Urothelium cell line (cell line): ENCODE results near the gene SDK1.

Experiments
- DNase-seq: peaks from one replicate; pipeline ENCODE4 v3.0.0; 2011; ENCODE audit warnings: low spot score, mixed read lengths
- FAIRE-seq: peaks from 2 replicates; lab custom pipeline; 2011; peaks lifted over from hg19 to GRCh38; lab: Jason Lieb, UNC

The SDK1 gene

DNA sequence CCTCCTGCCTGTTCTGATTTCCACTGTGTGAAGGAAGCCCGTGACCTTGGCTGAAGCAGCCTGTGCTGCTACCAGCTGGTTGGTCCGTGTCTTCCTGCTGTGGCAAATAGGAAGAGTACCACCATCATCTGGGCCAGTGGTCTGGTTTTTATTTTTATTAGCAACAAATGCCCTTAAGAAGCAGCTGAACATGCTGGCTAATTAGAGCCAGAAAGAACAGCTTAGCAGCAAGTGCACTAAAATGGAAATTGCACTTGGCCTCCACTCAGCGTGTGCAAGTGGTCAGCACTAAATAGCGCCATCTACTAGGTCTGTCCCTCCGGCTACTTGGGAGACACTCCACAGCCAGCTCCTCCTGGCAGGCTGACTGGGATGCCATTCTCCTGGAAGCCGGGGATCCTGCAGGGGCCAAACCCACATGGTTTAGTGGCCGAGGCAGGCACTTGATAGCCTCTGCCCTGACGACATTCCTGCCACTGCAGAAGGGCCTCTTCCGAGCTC lies 690.7 kb downstream of the SDK1 start:
- no peak for DNase-seq
- peak; percentile 92 for FAIRE-seq

DNA sequence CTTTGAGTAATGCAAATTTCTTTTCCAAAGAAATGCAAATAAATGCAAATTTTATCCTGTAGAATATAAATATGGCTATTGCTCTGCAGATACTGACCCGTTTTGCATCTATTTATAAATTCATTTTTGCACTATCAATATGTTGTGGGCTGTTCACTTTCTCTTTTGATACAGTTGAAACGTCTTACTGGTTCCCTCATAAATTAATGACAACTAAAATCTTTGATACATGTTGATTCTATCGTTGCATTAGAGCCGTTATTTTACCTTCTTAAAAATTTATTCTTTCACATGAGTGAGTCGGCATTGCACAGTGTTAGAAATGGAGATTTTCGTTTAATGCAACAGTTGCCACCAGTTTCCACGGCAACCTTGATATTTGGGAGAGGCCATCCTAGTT lies 691.8 kb downstream of the SDK1 start:
- FAIRE-seq (no peak), DNase-seq (no peak)

DNA sequence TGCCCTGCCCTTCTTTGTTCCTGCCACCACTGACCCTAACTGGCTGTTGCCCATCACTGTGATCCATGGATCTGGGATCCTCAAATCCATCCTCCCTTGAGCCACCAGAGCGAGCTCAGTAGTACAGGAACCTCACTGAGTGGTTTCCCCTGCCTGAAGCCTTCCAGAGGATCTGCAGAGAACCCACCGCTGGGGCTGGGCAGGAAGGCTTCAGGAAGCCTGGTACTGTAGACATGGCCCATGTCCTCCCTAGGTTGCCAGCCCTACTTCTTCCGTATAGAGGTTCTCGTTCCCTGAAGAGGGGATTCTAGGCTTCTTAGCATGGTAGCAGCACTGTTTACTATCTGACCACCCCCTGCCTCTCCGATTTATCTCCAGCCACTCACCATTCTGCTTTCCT lies 693.7 kb downstream of the SDK1 start:
- DNase-seq = no peak
- no peak for FAIRE-seq

DNA sequence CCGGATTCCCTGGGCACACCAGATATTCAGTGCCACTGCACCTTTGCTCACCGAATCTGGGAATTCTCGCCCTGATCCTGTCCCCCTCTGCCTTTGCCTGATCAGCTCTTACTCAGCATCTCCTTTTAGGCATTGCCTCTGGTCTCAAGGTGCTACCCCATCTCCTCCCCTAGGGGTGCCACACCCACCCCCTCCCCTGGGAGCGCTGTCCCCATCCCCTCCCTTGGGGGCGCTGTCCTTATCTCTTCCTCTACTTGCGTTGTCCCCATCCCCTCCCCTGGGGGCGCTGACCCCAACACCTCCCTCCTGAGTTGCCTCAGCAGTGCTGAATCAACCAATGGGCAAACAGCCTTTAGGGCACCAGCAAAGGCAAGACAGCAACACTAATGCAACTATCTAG lies 694.1 kb downstream of the SDK1 start:
- peak; percentile 95 for FAIRE-seq
- peak; percentile 59 for DNase-seq

DNA sequence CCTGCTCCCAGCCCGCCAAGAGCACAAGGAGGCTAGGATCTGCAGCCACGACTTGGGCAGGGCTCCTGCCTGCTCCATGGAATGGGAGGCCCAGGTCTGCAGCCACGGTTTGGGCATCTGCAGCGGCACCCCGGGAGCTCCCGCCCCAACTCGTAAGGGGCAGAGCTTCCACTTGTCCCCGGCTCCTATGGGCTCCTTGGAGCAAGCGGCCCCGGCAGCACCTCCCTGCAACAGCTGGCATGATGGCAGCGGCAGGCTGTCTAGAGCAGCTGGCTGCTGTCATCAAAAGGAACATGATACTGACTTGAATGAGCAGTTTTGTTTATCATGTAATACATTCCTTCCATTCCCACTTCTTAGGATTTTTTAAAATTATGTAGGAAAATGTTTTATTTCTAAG lies 697.0 kb downstream of the SDK1 start:
- FAIRE-seq (no peak), DNase-seq (no peak)

DNA sequence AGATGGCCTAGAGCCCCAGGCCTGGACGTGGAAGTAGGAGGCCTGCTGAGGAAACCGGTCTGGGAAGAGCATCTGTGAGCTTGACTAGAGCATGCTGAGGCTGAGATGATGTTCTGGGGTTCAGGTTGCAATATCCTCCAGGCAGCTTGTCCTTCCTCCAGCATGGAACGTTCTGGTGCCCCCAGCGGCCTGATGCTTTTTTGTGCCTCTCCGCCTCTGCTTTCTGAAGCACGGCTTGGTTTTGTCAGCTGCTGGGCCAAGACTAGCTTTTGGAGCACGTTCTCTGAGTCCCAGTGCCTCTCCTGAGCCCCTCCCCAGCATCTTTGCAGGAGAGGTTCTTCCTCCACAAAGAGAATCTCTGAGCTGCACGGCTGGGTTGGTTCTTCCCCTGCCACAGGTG lies 699.1 kb downstream of the SDK1 start:
- DNase-seq = no peak
- FAIRE-seq = peak; percentile 81

DNA sequence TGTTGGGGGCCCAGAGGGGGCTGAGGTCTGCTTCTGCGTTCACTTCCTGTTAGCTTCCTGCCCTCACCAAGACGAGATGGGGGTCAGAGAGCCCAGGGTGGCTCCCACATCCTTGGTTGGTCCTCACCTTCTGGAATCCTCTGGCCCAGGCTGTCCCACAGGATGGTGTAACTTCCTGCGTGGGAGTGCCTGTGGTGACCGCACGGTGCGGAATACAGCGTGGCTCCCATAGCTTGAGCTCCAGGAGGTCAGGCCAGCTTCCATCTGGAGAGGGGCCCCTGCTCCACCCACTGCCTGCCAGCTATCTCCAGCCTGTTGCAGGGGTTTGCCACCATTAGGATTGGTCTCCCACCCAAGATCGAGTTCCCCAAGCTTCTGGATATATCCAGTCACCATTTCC lies 699.9 kb downstream of the SDK1 start:
- FAIRE-seq (peak; percentile 74), DNase-seq (no peak)

DNA sequence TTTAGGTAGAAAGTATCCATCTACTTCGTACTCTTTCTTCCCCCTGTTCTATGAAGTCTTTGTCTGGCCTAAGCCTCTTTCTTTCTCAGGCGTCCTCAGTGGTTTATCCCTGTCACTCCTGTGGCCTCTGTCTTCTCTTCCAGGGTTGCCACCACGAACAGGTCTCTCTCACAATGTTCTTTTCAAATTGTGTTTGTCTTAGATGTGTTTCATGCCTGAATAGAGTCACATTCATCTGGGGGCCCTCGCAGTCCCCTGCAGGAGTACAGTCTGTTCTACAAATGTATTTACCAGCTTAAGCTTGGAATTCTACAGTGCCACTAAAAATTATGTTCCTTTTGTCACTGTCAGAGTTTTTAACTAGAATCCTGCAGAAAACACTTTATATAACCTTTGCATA lies 700.7 kb downstream of the SDK1 start:
- FAIRE-seq (peak; percentile 80), DNase-seq (no peak)

DNA sequence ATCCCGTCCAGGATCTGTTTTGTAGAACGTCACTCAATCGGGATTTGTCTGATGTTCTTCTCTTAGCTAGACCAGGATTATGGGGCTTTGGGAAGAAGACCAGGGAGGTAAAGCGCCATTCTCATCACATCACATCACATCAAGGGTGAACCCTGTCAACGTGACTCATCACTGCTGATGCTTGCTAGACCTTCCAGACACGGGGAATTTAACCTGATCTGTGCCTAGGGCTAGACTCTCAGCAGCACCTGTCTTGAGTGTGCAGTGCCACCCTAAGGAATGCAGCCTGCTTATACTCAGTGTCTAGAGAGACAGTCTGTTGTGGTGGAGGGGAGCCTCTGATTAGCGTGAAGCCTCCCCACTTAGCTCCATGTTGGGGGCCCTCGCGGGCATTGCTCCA lies 702.5 kb downstream of the SDK1 start:
- peak; percentile 98 for FAIRE-seq
- no peak for DNase-seq

DNA sequence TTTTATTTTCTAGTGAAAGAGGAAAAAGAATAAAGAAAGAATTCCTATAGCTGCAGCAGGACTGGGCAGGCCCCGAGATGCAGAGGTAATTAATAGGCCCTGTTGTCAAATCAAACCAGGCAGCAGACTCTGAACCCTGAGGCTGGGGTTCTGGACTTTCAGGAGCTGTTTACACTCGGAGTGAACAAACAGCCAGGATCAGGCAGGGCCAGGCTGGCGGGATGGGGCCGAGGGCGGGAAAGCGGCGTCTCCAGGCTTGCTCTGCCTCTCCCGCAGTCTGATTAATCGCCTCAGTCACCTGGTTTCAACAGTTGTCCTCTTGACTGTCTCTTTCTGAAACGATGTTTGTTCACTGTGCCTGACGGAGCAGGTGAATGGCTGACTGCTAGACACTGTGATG lies 705.6 kb downstream of the SDK1 start:
- FAIRE-seq (peak; percentile 23), DNase-seq (no peak)

DNA sequence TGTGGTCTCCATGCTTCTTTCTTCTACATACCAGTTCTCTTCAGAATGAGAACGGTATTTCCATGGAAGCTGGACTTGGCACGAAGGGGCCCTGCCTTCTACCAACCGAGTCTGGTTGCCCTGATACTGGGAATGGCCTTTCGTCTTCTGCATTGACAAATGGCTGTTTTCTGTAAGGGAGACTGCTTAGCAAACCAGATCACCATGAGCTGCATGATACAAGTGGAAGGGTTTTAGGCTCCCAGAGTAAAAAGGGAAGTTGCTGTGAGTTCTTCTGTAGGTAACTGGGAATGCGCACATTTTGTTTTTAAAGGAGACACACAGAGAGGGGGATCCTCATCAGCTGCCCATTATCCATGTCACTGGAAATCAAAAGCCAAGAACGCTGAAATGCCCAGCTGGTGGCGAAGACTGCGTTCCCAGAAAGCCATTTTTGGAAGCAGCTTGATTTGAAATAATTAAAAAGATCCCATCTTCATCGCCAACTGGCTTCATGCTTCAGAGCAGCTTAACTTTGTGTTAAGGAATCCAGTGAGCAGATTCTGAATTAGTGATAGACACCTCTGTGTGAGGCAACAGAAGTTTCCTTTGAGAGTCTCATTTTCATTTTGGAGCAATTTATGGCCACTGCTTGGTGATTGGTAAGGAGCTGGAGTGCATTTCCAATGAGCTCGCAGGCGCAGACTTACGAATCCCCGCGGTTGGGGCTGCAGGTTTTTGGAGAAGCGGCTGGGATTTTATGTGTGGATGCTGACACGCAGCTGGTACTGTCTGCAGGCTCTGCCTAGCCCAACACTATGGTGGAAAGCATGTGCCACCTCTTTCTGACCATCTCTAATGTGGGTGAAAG lies 708.4 kb downstream of the SDK1 start:
- no peak for DNase-seq
- FAIRE-seq = peak; percentile 74

DNA sequence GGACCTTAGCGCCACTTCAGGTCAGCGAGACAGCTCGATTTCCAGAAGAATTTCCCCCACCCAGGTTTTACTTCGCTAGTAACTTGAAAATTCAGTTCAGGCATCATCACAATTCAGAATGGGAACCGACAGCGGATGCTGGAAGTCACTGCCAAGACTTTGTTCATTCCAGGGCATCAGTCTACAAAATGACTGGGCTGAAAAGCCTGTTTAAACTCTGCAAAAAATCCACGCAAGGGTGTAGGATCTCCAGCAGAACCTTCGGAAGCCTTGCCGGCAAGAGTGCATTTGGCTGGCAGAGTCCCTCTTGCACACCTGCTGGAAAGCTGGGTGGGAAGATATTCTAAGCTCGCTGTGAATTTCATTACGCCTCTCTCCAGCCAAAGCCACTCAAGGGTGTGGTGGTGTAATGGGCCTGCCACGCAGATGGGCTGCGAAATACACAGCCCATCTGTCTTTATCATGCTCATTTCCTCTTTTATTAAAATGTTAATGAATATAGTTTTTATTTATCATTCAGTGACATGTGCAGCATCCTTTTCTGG lies 709.1 kb downstream of the SDK1 start:
- DNase-seq (no peak), FAIRE-seq (no peak)

DNA sequence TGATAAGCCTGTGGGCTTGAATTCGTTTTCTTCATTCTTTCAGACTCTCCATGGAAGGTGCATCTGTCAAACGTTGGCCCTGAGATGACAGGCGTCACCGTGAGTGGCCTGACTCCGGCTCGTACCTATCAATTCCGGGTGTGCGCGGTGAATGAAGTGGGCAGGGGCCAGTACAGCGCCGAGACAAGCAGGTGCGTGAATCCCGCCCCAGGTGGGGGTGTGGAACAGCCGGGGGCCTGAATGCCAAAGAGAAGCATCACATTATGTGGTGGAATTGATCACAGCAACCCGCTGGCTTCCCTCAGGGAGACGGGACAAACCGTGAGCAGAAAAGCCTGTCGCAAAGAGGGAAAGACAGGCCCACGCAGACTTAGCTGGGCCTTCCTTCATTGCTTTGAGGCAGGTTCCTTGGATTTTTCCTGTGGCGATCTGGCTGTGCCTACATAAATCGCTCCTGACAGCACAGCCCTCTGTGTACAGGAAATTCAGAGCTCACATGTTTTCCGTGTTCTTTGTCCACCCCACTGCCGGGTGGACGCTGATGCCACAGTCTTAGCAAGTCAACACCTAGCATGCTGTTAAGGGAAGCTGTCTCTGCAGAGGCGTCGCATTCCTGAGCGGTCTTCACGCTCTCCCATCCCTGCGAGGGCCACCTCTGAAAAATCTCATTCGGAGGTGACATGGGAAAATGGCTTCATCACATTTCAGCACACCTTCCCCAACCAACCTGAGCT lies 710.0 kb downstream of the SDK1 start:
- no peak for DNase-seq
- FAIRE-seq = peak; percentile 81

DNA sequence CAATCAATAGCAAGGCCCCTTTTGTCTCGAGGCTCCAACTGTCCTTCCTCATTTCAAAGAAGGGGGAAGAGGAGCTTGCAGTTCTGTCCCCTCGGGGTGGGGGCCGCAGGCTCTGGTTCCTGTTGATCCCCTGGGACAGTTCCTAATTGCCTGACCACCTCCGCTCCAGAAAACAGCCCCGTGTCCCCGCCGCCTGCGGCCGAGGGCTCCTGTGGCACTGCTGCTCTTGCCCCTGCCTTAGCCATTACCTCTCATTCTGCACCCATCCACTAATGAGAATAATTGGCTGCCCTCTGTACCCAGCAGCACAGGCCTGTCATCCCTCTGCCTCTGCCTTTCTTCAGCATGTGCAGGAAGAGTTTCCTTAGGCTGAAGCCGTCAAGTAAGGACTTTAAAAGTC lies 712.7 kb downstream of the SDK1 start:
- FAIRE-seq = peak; percentile 23
- DNase-seq = no peak

DNA sequence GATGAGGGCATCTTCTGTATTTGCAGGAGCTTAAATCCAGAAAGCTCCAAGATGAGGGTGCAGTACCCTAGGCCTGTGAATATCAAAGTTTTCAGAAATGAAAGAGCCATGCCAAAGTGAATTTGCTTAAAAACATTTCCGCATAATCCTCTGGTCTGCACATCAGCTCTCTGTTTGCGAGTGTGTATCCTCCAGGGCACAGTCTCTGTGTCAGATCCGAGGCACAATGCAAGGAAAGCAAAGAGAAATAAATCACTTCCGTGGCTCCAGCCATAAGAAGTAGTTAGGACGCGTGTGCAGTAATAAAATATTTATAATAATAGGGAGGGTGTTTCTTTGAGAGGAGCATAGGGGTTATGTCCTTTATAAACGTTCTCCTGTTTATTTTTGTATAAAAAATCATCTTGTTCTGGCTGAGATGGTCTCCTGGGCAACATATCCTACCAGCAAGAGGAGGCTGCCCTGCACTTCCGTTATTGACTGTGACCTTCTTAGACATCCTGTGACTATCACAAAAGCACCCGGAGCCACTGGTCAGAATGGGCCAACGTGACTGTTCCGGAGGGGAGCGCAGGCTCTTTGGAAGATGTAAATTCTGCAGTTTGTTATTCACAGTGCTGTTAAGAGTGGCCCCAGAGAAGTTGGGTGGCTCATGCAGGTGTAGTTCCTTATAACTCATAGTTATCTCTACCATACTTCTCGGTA lies 713.4 kb downstream of the SDK1 start:
- DNase-seq (no peak), FAIRE-seq (no peak)

DNA sequence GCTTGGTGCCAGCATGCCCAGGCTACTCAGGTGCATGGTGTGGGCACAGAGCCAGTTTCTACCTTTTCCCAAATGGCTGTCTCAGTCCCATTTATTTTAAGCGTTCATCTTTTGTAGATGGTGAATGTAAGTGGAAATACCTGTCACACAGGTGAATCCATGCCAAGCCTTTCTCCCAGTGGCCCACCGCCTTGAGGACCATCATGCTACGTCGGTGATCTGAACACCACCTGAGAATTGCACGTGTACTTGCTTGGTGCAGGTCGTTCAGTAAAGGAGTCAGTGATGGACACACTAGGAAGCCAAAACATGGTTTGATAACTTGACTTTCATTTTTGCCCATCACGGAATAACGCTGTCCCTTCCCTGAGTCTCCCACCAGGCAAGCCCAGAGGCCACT lies 714.3 kb downstream of the SDK1 start:
- no peak for DNase-seq
- peak; percentile 56 for FAIRE-seq

DNA sequence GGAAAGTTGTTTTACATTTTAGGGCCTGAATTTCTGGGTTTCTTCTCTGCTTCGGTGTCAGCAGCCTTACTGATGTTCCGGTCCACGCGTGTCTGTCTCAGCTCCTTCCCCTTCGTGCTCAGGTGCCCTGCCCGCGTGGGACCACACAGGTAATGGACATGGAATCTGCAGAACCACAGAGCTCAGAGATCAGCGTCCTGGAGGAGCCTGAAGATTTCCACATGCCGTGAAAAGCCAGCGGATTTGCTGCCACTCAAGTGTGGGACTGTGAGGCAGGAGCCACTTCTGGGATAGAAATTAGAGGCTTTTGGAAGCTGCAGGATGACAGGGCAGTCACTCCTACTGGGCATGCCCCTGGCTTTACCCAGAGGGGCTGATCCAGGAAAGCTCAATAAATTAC lies 714.9 kb downstream of the SDK1 start:
- FAIRE-seq = peak; percentile 85
- no peak for DNase-seq

DNA sequence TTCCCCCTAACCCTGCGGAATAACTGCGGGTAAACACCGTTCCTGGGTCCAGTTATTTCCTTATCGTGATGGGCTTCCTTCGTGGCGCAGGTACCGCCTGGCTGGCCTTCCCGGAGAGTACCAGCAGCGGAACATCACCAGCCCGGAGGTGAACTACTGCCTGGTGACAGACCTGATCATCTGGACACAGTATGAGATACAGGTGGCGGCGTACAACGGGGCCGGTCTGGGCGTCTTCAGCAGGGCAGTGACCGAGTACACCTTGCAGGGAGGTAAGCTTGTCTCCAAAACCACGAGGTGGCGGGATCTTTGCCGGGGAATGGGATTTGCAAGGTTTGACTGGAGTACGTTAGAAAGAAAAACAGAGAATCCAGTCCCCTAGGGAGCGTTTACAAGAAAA lies 716.0 kb downstream of the SDK1 start:
- DNase-seq (no peak), FAIRE-seq (peak; percentile 87)

DNA sequence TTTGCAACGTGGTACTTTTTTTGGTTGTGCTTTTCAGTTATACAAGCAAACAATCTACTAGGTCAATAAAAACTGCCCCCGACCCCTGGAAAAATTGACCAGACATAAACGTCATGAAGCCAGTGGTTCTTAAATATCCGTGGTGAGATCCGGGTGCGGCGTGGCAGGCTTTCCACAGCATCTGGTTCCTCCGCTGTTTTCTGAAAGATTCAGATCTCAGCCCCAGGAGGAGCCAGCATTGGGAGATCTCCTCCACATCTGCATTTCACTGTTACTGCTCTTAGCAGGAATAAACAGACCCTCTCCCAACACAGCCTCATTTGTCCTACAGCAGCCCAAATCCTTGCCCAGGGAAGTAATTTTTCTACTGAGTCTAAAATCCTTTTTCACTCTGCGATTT lies 716.7 kb downstream of the SDK1 start:
- no peak for DNase-seq
- no peak for FAIRE-seq

DNA sequence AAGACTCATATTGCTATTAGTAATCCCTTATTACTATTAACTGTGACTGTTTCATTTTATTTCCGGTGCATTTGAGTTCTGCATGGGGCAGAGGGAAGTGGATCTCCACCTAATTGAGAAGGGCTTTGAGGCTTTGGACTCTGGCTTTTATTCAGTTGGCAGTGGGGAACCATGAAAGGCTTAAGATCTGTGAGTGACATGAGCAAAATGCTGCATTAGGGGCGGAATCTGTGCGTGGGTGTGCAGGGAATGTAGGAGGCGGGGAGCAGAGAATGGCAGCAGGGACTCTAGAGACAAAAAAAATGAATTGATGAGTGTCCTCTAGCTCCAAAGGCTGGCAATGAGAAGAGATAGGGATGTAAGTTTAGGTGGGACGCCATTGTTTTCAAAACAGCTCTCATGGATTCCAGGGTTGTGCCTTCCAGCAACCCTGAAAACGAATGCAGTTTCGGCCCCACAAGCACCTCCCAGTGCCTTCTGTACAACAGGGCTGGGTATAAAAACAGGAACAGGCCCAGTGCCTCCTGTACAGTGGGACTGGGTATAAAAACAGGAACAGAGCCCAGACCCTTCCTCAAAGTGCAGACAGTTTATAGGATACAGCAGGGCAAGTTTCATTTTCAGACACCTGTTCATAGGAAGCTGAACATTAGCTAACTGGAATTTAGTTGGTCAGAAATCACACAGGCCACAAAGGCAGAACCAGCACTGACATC lies 717.7 kb downstream of the SDK1 start:
- DNase-seq (no peak), FAIRE-seq (peak; percentile 56)

DNA sequence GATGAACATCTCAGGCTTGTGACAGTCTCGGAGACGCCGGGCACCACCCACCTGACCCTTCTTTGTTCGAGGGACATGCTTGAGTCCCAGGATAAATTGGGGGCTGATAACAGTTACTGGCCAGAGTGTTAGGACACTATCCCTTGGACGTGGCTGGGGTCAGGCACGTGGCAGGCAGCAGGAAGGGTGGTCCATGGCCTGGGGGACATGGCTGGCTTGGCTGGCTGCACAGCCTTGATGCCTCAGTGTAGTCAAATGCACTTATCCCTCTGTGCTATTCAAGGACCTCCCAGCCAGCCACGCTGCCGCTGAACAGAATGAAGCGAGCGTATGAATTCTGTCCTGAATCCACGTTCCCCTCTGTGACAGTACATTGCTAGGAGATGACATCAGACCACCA lies 719.0 kb downstream of the SDK1 start:
- FAIRE-seq (peak; percentile 46), DNase-seq (no peak)
